Measurements from ENCODE around the gene SIM2.

Gene SIM2

GRCh38 chr21:36761685-36762084, 62.8 kb downstream of the SIM2 start:
- Histone ChIP-seq H3K36me3 (ENCODE audit: control insufficient read depth in 1 of 2, insufficient read depth in 2 of 2, low read length in 2 of 2) (no peaks in the 10 kb centered on the region), H3K4me3 (ENCODE audit: low read depth in 1 of 2, low read length in 2 of 2) (no peak overlapping the region), H3K27ac (ENCODE audit: low read length) (no peak overlapping the region), H3K4me1 (ENCODE audit: control insufficient read depth in 1 of 2, insufficient read depth in 2 of 2, low read length in 2 of 2) (no peaks in the 10 kb centered on the region), H3K9me3 (ENCODE audit: control insufficient read depth in 1 of 2, low read length in 2 of 2) (no peaks in the 10 kb centered on the region), H3K27me3 (ENCODE audit: low read depth, low read length) (no peaks in the 10 kb centered on the region)

GRCh38 chr21:36762642-36763041, 63.7 kb downstream of the SIM2 start:
- Histone ChIP-seq H3K9me3 (ENCODE audit: control insufficient read depth in 1 of 2, low read length in 2 of 2) (no peaks in the 10 kb centered on the region), H3K36me3 (ENCODE audit: control insufficient read depth in 1 of 2, insufficient read depth in 2 of 2, low read length in 2 of 2) (no peaks in the 10 kb centered on the region), H3K27me3 (ENCODE audit: low read depth, low read length) (no peaks in the 10 kb centered on the region), H3K27ac (ENCODE audit: low read length) (no peak overlapping the region), H3K4me3 (ENCODE audit: low read depth in 1 of 2, low read length in 2 of 2) (no peak overlapping the region), H3K4me1 (ENCODE audit: control insufficient read depth in 1 of 2, insufficient read depth in 2 of 2, low read length in 2 of 2) (no peaks in the 10 kb centered on the region)

GRCh38 chr21:36763305-36763704, 64.4 kb downstream of the SIM2 start:
- no peak overlapping the region for H3K27ac ChIP-seq (ENCODE audit: low read length)
- H3K9me3 ChIP-seq (ENCODE audit: control insufficient read depth in 1 of 2, low read length in 2 of 2), result no peaks in the 10 kb centered on the region
- H3K4me1 ChIP-seq (ENCODE audit: control insufficient read depth in 1 of 2, insufficient read depth in 2 of 2, low read length in 2 of 2), result no peaks in the 10 kb centered on the region
- H3K4me3 ChIP-seq (ENCODE audit: low read depth in 1 of 2, low read length in 2 of 2), result no peak overlapping the region
- no peaks in the 10 kb centered on the region for H3K27me3 ChIP-seq (ENCODE audit: low read depth, low read length)
- no peaks in the 10 kb centered on the region for H3K36me3 ChIP-seq (ENCODE audit: control insufficient read depth in 1 of 2, insufficient read depth in 2 of 2, low read length in 2 of 2)

- H3K27me3 ChIP-seq (ENCODE audit: low read depth, low read length), result no peaks in the 10 kb centered on the region
- H3K27ac ChIP-seq (ENCODE audit: low read length), result no peak overlapping the region
- H3K9me3 ChIP-seq (ENCODE audit: control insufficient read depth in 1 of 2, low read length in 2 of 2), result no peaks in the 10 kb centered on the region
- no peaks in the 10 kb centered on the region for H3K36me3 ChIP-seq (ENCODE audit: control insufficient read depth in 1 of 2, insufficient read depth in 2 of 2, low read length in 2 of 2)
- H3K4me1 ChIP-seq (ENCODE audit: control insufficient read depth in 1 of 2, insufficient read depth in 2 of 2, low read length in 2 of 2), result peaks cover 0 to 3% of the 10 kb centered on the region in 2 donors
- H3K4me3 ChIP-seq (ENCODE audit: low read depth in 1 of 2, low read length in 2 of 2), result no peak overlapping the region
These were observed 66.3 kb downstream of the SIM2 start for GRCh38 chr21:36765229-36765628.

- Histone ChIP-seq H3K27me3 (ENCODE audit: low read depth, low read length) (no peaks in the 10 kb centered on the region), H3K9me3 (ENCODE audit: control insufficient read depth in 1 of 2, low read length in 2 of 2) (no peaks in the 10 kb centered on the region), H3K27ac (ENCODE audit: low read length) (no peak overlapping the region), H3K4me3 (ENCODE audit: low read depth in 1 of 2, low read length in 2 of 2) (no peak overlapping the region), H3K4me1 (ENCODE audit: control insufficient read depth in 1 of 2, insufficient read depth in 2 of 2, low read length in 2 of 2) (peaks cover 0 to 3% of the 10 kb centered on the region in 2 donors), H3K36me3 (ENCODE audit: control insufficient read depth in 1 of 2, insufficient read depth in 2 of 2, low read length in 2 of 2) (no peaks in the 10 kb centered on the region)
These were observed 67.6 kb downstream of the SIM2 start for GRCh38 chr21:36766511-36766910.

GRCh38 chr21:36767096-36767495, 68.2 kb downstream of the SIM2 start:
- no peak overlapping the region for H3K27ac ChIP-seq (ENCODE audit: low read length)

GRCh38 chr21:36768496-36768895, 69.6 kb downstream of the SIM2 start:
- Histone ChIP-seq H3K4me3 (ENCODE audit: low read depth in 1 of 2, low read length in 2 of 2) (no peak overlapping the region), H3K27ac (ENCODE audit: low read length) (no peak overlapping the region), H3K4me1 (ENCODE audit: control insufficient read depth in 1 of 2, insufficient read depth in 2 of 2, low read length in 2 of 2) (peaks cover 0 to 3% of the 10 kb centered on the region in 2 donors), H3K27me3 (ENCODE audit: low read depth, low read length) (no peaks in the 10 kb centered on the region), H3K36me3 (ENCODE audit: control insufficient read depth in 1 of 2, insufficient read depth in 2 of 2, low read length in 2 of 2) (no peaks in the 10 kb centered on the region), H3K9me3 (ENCODE audit: control insufficient read depth in 1 of 2, low read length in 2 of 2) (no peaks in the 10 kb centered on the region)

More at GRCh38 chr21:36767096-36767495, 68.2 kb downstream of the SIM2 start:
- Histone ChIP-seq H3K27me3 (ENCODE audit: low read depth, low read length) (no peaks in the 10 kb centered on the region), H3K4me1 (ENCODE audit: control insufficient read depth in 1 of 2, insufficient read depth in 2 of 2, low read length in 2 of 2) (peaks cover 0 to 3% of the 10 kb centered on the region in 2 donors), H3K36me3 (ENCODE audit: control insufficient read depth in 1 of 2, insufficient read depth in 2 of 2, low read length in 2 of 2) (no peaks in the 10 kb centered on the region), H3K4me3 (ENCODE audit: low read depth in 1 of 2, low read length in 2 of 2) (no peak overlapping the region), H3K9me3 (ENCODE audit: control insufficient read depth in 1 of 2, low read length in 2 of 2) (no peaks in the 10 kb centered on the region)

GRCh38 chr21:36769051-36769839, 70.3 kb downstream of the SIM2 start:
- H3K36me3 ChIP-seq (ENCODE audit: control insufficient read depth in 1 of 2, insufficient read depth in 2 of 2, low read length in 2 of 2), result no peaks in the 10 kb centered on the region
- peaks cover 0 to 3% of the 10 kb centered on the region in 2 donors for H3K4me1 ChIP-seq (ENCODE audit: control insufficient read depth in 1 of 2, insufficient read depth in 2 of 2, low read length in 2 of 2)
- H3K9me3 ChIP-seq (ENCODE audit: control insufficient read depth in 1 of 2, low read length in 2 of 2), result no peaks in the 10 kb centered on the region
- no peak overlapping the region for H3K27ac ChIP-seq (ENCODE audit: low read length)
- H3K4me3 ChIP-seq (ENCODE audit: low read depth in 1 of 2, low read length in 2 of 2), result no peak overlapping the region
- H3K27me3 ChIP-seq (ENCODE audit: low read depth, low read length), result no peaks in the 10 kb centered on the region

GRCh38 chr21:36773117-36773516, 74.2 kb downstream of the SIM2 start:
- Histone ChIP-seq H3K4me1 (ENCODE audit: control insufficient read depth in 1 of 2, insufficient read depth in 2 of 2, low read length in 2 of 2) (peaks cover 0 to 3% of the 10 kb centered on the region in 2 donors), H3K27me3 (ENCODE audit: low read depth, low read length) (no peaks in the 10 kb centered on the region), H3K4me3 (ENCODE audit: low read depth in 1 of 2, low read length in 2 of 2) (no peak overlapping the region), H3K27ac (ENCODE audit: low read length) (no peak overlapping the region), H3K36me3 (ENCODE audit: control insufficient read depth in 1 of 2, insufficient read depth in 2 of 2, low read length in 2 of 2) (no peaks in the 10 kb centered on the region), H3K9me3 (ENCODE audit: control insufficient read depth in 1 of 2, low read length in 2 of 2) (no peaks in the 10 kb centered on the region)

- Histone ChIP-seq H3K4me3 (ENCODE audit: low read depth in 1 of 2, low read length in 2 of 2) (no peak overlapping the region), H3K27me3 (ENCODE audit: low read depth, low read length) (no peaks in the 10 kb centered on the region), H3K27ac (ENCODE audit: low read length) (no peak overlapping the region), H3K9me3 (ENCODE audit: control insufficient read depth in 1 of 2, low read length in 2 of 2) (no peaks in the 10 kb centered on the region), H3K36me3 (ENCODE audit: control insufficient read depth in 1 of 2, insufficient read depth in 2 of 2, low read length in 2 of 2) (no peaks in the 10 kb centered on the region), H3K4me1 (ENCODE audit: control insufficient read depth in 1 of 2, insufficient read depth in 2 of 2, low read length in 2 of 2) (peaks cover 0 to 3% of the 10 kb centered on the region in 2 donors)
These were observed 75.1 kb downstream of the SIM2 start for GRCh38 chr21:36773995-36774394.

GRCh38 chr21:36776981-36777617, 78.2 kb downstream of the SIM2 start:
- H3K27ac ChIP-seq (ENCODE audit: low read length), result no peak overlapping the region
- H3K9me3 ChIP-seq (ENCODE audit: control insufficient read depth in 1 of 2, low read length in 2 of 2), result no peaks in the 10 kb centered on the region
- H3K36me3 ChIP-seq (ENCODE audit: control insufficient read depth in 1 of 2, insufficient read depth in 2 of 2, low read length in 2 of 2), result no peaks in the 10 kb centered on the region
- H3K4me3 ChIP-seq (ENCODE audit: low read depth in 1 of 2, low read length in 2 of 2), result no peak overlapping the region
- no peaks in the 10 kb centered on the region for H3K27me3 ChIP-seq (ENCODE audit: low read depth, low read length)
- H3K4me1 ChIP-seq (ENCODE audit: control insufficient read depth in 1 of 2, insufficient read depth in 2 of 2, low read length in 2 of 2), result no peaks in the 10 kb centered on the region

All from muscle layer of duodenum (tissue), 2 donors.